ENCODE results near the gene GSTA1.
"Not testable (repeated sequence)": the region's sequence is repeated elsewhere in the genome, so short reads cannot be mapped to it uniquely, and the experiment has no call there.

GSTA1 gene

DNA sequence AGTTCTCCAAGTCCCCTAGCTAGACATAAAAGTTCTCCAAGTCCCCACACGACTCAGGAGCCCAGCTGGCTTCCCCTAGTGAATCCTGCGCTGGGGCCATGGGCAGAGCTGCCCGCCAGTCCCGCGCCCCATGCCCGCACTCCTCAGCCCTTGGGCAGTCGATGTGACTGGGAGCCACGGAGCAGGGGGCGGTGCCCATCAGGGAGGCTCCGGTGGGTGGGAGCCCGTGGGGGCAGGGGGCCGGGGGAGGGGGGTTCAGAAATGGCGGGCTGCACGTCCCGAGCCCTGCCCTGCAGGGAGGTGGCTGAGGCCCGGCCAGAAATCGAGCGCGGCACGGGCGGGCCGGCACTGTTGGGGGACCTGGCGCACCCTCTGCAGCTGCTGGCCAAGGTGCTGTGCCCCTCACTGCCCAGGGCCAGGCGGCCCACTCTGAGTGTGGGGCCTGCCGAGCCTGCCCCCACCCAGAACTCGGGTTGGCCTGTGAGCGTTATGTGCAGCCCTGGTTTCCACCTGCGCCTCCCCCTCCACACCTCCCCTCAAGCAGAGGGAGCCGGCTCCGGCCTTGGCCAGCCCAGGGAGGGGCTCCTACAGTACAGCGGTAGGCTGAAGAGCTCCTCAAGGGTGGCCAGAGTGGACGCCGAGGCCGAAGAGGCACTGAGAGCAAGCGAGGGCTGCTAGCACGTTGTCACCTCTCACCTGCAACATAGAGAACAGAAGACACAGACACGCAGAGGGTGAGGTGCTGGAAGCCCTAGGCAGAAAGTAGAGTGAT lies 25.6 kb upstream of the GSTA1 start:
- no peak overlapping the region for H3K27ac ChIP-seq
- no peak for TF ChIP-seq ZFX (IDR thresholded peaks at IDR 0.05)
- TF ChIP-seq, protein P1, sequence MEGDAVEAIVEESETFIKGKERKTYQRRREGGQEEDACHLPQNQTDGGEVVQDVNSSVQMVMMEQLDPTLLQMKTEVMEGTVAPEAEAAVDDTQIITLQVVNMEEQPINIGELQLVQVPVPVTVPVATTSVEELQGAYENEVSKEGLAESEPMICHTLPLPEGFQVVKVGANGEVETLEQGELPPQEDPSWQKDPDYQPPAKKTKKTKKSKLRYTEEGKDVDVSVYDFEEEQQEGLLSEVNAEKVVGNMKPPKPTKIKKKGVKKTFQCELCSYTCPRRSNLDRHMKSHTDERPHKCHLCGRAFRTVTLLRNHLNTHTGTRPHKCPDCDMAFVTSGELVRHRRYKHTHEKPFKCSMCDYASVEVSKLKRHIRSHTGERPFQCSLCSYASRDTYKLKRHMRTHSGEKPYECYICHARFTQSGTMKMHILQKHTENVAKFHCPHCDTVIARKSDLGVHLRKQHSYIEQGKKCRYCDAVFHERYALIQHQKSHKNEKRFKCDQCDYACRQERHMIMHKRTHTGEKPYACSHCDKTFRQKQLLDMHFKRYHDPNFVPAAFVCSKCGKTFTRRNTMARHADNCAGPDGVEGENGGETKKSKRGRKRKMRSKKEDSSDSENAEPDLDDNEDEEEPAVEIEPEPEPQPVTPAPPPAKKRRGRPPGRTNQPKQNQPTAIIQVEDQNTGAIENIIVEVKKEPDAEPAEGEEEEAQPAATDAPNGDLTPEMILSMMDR (conservative IDR thresholded peaks at IDR 0.05): no peak

DNA sequence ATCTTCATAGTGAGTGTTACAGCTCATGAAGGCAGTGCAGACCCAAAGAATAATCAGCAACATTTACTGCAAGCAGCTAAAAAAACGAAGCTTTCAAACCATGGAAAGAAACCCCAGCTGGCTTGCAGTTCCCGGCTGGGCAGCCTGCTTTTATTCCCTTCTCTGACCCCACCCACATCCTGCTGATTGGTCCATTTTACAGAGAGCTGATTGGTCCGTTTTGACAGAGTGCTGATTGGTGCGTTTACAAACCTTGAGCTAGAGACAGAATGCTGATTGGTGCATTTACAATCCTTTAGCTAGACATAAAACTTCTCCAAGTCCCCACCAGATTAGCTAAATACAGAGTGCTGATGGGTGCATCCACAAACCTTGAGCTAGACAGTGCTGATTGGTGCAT lies 25.0 kb upstream of the GSTA1 start:
- H3K27ac ChIP-seq: not testable (repeated sequence)

DNA sequence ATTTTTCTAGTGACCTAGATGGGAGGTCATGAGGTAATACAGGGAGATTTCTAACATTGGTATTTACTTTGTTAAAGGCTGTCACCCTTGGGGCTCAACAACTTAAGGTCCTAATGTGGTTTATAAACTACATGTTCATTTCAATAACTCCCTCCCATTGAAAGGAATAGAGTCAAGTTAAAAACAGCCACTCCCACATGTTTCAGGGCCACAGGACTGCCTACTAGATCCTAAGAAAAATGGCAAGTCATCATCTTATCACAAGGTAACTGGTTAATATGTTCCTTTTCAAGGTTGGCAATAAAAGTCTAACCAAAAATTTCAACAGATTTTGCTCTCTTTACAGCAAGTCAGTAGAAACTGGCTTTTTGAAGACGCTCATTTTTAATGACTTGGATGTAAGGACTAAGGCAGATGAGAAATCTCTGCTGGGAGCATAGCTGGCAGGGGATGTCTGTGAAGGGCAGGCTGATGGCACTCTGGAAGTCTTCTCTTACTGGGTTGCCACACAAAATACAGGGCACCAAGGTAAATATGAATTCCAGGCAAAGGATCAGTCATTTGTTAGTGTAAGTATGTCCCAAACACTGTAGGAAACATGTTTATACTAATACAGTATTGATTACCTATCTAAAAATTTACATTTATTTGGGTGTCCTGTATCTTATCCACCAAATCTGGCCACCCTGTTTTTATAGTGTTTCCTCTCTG lies 23.6 kb upstream of the GSTA1 start:
- H3K27ac ChIP-seq: not testable (repeated sequence)

DNA sequence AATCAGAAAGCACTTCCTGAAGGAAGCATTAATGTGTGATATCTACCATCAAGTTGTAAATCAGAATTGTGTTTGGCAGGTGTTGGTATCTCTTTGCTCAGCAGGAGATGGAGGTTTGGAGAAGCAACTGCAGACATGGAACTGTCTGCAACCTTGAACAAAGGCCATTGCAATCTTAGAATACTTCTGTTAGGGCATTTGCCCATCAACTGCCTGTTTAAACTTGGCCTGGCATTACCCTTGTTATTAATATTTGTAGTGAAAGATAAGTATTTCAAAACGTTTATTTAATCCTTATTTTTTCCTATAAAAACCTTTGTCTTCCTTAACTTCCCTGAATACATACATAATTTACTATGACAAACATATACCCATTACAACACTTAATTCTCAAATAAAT lies 22.9 kb upstream of the GSTA1 start:
- TF ChIP-seq ZFX (IDR thresholded peaks at IDR 0.05): no peak
- TF ChIP-seq, protein P1 (conservative IDR thresholded peaks at IDR 0.05): no peak
- H3K27ac ChIP-seq: no peak overlapping the region

DNA sequence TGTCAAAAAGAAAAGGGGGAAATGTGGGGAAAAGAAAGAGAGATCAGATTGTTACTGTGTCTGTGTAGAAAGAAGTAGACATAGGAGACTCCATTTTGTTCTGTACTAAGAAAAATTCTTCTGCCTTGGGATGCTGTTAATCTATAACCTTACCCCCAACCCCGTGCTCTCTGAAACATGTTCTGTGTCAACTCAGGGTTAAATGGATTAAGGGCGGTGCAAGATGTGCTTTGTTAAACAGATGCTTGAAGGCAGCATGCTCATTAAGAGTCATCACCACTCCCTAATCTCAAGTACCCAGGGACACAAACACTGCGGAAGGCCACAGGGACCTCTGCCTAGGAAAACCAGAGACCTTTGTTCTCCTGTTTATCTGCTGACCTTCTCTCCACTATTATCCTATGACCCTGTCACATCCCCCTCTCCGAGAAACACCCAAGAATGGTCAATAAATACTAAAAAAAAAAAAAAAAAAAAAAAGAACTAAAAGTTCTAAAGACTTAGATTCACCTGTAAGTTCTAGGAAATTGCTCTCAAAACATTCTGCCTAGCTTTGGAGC lies 22.4 kb upstream of the GSTA1 start:
- not testable (repeated sequence) for H3K27ac ChIP-seq

DNA sequence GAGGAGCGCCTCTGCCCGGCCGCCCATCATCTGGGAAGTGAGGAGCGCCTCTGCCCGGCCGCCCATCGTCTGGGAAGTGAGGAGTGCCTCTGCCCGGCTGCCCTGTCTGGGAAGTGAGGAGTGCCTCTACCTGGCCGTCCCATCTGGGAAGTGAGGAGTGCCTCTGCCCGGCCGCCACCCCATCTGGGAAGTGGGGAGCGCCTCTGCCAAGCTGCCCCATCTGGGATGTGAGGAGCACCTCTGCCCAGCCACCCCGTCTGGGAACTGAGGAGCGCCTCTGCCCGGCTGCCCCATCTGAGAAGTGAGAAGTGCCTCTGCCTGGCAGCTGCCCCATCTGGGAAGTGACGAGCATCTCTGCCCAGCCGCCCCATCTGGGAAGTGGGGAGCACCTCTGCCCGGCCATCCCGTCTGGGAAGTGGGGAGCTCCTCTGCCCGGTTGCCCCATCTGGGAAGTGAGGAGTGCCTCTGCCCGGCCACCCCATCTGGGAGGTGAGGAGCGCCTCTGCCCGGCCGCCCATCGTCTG lies 21.7 kb upstream of the GSTA1 start:
- H3K27ac ChIP-seq: not testable (repeated sequence)

DNA sequence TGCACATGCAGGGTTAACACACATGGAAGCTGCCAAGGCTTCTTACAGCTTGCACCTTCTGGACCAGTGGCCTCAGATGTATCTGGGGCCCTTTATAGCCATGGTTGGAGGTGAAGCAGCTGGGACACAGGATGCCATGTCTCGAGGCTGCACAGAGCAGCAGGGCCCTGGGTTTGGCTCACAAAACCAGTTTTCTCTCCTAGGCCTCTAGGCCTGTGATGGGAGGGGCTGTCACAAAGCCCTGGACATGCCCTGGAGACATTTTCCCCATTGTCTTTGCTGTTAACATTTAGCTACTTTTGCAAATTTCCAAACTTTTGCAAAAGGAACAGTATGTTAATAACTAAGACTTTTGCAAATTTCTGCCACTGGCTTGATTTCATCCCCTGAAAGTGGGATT lies 18.2 kb upstream of the GSTA1 start:
- TF ChIP-seq, protein P1 (conservative IDR thresholded peaks at IDR 0.05): no peak
- TF ChIP-seq ZFX (IDR thresholded peaks at IDR 0.05): no peak
- no peak overlapping the region for H3K27ac ChIP-seq

DNA sequence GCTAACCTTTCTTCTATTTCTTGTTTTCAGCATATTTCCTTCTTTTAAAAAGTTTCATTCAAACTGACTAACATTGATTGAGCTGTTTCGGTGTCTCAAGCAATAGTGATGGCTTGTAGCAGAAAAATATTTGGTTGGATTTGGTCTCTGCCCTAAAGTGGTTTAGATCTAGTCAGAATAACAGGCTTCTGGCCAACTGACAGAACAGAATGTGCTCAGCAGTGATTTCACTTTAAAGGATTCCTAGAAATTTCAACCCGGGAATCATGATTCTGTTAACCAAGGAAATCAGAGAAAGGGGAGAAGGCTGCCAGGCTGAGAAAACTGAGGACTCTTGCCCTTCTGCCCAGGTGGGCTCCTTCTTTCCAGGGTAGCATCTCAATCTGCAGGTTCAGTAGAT lies 16.6 kb upstream of the GSTA1 start:
- H3K27ac ChIP-seq: no peak overlapping the region
- TF ChIP-seq, protein P1 (conservative IDR thresholded peaks at IDR 0.05): no peak
- TF ChIP-seq ZFX (IDR thresholded peaks at IDR 0.05): no peak

DNA sequence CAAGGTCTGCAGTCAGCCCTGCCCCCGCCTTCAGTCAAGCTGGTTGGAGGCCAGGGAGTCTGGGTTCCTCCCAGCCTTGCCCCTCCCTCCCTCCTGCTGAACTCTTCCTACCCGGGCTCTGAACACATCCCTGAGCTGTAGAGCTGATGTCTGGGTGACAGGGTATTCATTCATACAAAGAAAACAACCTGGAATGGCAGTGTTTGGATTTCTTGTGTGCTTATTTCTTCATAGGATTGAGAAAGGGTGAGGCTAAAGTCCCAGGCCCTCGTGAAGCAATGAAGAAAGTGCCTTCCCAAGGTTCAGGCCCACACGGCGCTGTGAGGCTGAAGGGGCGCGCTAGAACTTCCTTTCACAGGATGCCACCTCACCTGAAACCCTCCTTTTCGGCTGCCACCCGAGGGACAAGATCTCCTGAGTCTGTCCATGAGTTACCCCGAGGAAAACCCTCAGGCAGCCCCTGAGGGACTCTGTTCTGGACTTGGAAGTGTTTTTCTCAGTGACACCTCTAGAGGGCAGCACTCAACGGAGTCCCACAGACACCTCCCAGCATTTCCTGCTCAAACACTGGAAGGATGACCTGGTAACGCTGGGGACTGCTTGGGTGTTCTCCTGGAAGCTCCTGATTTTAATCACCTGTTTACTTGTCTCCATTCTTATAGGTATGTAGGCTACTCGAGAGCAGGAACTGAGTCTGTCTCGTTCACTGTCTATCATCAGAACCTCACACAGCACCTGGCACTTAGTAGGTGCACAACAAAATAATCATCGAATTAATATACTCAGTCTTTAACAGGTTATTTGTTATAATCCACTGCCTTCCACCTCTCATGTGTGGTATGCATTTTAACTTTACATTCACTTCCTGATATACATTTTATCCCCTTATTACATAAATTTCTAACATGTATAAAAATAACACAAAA lies 11.8 kb upstream of the GSTA1 start:
- TF ChIP-seq ZFX (IDR thresholded peaks at IDR 0.05): no peak
- TF ChIP-seq, protein P1 (conservative IDR thresholded peaks at IDR 0.05): peak; percentile 88
- H3K27ac ChIP-seq: no peak overlapping the region

DNA sequence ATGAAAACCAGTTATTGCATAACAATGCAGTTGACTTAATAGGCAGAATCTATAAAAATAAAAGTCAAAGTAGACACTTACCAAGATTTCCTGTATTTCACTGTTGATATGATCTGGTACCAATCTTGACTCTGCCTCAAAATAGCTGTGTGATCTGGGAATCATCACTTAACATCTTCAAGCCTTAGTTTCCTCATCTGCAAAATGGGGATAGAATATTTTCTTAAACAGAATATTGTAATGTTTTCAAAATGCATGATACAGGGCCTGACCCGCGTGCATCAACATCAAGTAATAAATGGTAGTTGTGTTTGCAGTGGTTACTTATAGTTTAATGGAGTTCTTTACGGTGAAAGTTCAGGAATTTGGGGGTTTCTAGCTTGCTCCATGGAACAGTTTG lies 10.9 kb upstream of the GSTA1 start:
- not testable (repeated sequence) for H3K27ac ChIP-seq

DNA sequence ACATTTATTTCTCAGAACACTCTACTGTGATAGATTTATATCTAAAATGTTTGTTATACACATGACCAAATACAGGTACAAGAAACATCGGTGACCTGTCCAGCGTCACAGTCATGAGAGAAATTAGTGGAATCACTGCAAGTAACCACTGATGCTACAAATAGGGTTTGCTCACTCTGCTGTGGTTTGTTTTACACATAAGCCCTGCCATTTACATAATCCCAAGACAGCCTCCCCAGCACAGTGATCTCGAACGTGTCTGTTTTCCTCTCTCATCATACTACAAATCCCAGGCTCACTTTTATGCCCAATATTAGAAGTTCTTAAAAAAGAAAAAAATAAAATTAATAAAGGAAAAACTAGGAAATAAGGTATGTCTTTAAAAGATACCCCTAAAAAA lies 6.2 kb upstream of the GSTA1 start:
- not testable (repeated sequence) for H3K27ac ChIP-seq
